ENCODE data around the gene TMEM59.

Gene TMEM59

DNA sequence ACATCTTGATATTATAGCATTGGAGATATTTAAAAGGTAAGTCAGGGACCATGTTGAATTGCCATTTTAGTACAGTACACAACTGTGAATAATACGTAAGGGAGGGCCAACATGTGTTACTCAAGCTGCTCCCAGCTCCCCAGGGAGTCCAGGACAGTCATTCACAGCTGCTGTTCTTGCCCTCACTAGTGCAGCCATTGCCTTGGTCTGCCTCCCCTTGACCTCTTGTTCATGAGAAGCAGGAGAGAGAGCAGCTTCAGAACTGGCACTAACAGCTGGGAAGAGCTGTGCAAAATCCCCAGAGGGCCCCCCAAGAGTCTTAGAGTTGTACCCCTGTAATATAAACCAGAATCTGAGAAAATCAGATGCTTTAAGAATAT is 16.8 kb upstream of the TMEM59 start:
- no peak overlapping the region for H3K4me3 ChIP-seq (ENCODE audit: low read length)
- H3K9me3 ChIP-seq (ENCODE audit: control insufficient read depth, insufficient read depth, low read length): no peaks in the 10 kb centered on the region
- H3F3A ChIP-seq (ENCODE audit: control insufficient read depth, insufficient read depth): 0 out of 2 replicates have a peak, but pooled peaks cover 5% of the 10 kb centered on the region
- TF ChIP-seq, protein P1, sequence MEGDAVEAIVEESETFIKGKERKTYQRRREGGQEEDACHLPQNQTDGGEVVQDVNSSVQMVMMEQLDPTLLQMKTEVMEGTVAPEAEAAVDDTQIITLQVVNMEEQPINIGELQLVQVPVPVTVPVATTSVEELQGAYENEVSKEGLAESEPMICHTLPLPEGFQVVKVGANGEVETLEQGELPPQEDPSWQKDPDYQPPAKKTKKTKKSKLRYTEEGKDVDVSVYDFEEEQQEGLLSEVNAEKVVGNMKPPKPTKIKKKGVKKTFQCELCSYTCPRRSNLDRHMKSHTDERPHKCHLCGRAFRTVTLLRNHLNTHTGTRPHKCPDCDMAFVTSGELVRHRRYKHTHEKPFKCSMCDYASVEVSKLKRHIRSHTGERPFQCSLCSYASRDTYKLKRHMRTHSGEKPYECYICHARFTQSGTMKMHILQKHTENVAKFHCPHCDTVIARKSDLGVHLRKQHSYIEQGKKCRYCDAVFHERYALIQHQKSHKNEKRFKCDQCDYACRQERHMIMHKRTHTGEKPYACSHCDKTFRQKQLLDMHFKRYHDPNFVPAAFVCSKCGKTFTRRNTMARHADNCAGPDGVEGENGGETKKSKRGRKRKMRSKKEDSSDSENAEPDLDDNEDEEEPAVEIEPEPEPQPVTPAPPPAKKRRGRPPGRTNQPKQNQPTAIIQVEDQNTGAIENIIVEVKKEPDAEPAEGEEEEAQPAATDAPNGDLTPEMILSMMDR (IDR thresholded peaks at IDR 0.05; ENCODE audit: low read depth, low read length, poor library complexity, severe bottlenecking): no peak
- TF ChIP-seq EZH2phosphoT487 (IDR thresholded peaks at IDR 0.05; ENCODE audit: borderline replicate concordance, low read length): no peak
- H3K79me2 ChIP-seq (ENCODE audit: control insufficient read depth, low read length): no peaks in the 10 kb centered on the region
- no peaks in the 10 kb centered on the region for H3K4me1 ChIP-seq (ENCODE audit: control insufficient read depth, low read length)
- H3K4me2 ChIP-seq (ENCODE audit: low read length): no peak overlapping the region
- peaks cover 12% of the 10 kb centered on the region for H3K36me3 ChIP-seq (ENCODE audit: control insufficient read depth, low read length)
- H3K9me2 ChIP-seq (replicated peaks; ENCODE audit: control insufficient read depth, low read length): no peaks in the 10 kb centered on the region
- H3K27me3 ChIP-seq (ENCODE audit: control insufficient read depth, low read length): no peaks in the 10 kb centered on the region
- H3K27ac ChIP-seq (ENCODE audit: low read depth, low read length): no peak overlapping the region
- H4K20me1 ChIP-seq (ENCODE audit: control insufficient read depth, insufficient read depth, low read depth, low read length): no peaks in the 10 kb centered on the region

DNA sequence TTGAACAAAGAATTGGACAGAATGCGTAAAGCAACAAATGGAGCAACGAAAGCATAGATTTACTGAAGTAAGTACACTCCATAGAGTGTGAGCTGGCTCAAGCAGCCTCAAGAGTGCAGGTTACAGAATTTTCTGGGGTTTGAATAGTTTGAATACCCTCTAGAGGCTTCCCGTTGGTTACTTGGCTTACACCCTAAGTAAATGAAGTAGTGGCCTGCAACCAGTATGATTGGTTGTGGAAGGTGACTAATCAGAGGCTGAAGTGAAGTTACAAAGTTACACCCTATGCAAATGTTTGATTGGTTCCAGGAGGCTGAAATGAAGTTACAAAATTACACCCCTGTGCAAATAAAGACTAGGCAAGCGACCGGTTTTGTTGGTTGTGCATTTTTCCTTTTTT is 11.3 kb upstream of the TMEM59 start:
- no peaks in the 10 kb centered on the region for H3K9me3 ChIP-seq (ENCODE audit: control insufficient read depth, insufficient read depth, low read length)
- no peaks in the 10 kb centered on the region for H3K9me2 ChIP-seq (replicated peaks; ENCODE audit: control insufficient read depth, low read length)
- peaks cover 10% of the 10 kb centered on the region for H3K4me1 ChIP-seq (ENCODE audit: control insufficient read depth, low read length)
- 0 out of 2 replicates have a peak, but pooled peaks cover 5% of the 10 kb centered on the region for H4K20me1 ChIP-seq (ENCODE audit: control insufficient read depth, insufficient read depth, low read depth, low read length)
- H3K79me2 ChIP-seq (ENCODE audit: control insufficient read depth, low read length): no peaks in the 10 kb centered on the region
- TF ChIP-seq EZH2phosphoT487 (IDR thresholded peaks at IDR 0.05; ENCODE audit: borderline replicate concordance, low read length): no peak
- TF ChIP-seq, protein P1 (IDR thresholded peaks at IDR 0.05; ENCODE audit: low read depth, low read length, poor library complexity, severe bottlenecking): no peak
- peaks cover 4% of the 10 kb centered on the region for H3K36me3 ChIP-seq (ENCODE audit: control insufficient read depth, low read length)
- no peak overlapping the region for H3K4me3 ChIP-seq (ENCODE audit: low read length)
- H3K27ac ChIP-seq (ENCODE audit: low read depth, low read length): no peak overlapping the region
- 0 out of 2 replicates have a peak, but pooled peaks cover 5% of the 10 kb centered on the region for H3F3A ChIP-seq (ENCODE audit: control insufficient read depth, insufficient read depth)
- H3K4me2 ChIP-seq (ENCODE audit: low read length): no peak overlapping the region
- H3K27me3 ChIP-seq (ENCODE audit: control insufficient read depth, low read length): no peaks in the 10 kb centered on the region

DNA sequence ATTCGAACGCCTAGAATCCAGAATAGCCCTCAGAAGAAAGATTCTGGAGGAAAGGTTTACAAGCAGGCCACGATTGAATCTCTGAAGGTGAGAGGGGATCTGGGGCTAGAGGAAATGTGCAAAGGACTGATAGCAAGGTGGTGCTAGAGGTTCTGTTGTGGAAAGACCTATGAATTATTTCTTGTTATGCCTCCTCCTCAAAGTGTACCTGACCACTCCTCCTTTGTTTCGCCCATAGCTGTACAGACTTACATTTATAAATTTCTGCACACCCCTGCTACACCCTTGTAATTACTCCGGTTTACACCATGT is 1.4 kb upstream of the TMEM59 start:
- peaks cover 19% of the 10 kb centered on the region for H3K4me1 ChIP-seq (ENCODE audit: control insufficient read depth, low read length)
- H3K9me2 ChIP-seq (replicated peaks; ENCODE audit: control insufficient read depth, low read length): no peaks in the 10 kb centered on the region
- peak overlapping the region; percentile 84 for H3K4me3 ChIP-seq (ENCODE audit: low read length)
- peaks cover 50% of the 10 kb centered on the region for H3K79me2 ChIP-seq (ENCODE audit: control insufficient read depth, low read length)
- H3K9me3 ChIP-seq (ENCODE audit: control insufficient read depth, insufficient read depth, low read length): no peaks in the 10 kb centered on the region
- no peaks in the 10 kb centered on the region for H3F3A ChIP-seq (ENCODE audit: control insufficient read depth, insufficient read depth)
- peaks cover 14% of the 10 kb centered on the region for H3K36me3 ChIP-seq (ENCODE audit: control insufficient read depth, low read length)
- TF ChIP-seq EZH2phosphoT487 (IDR thresholded peaks at IDR 0.05; ENCODE audit: borderline replicate concordance, low read length): no peak
- TF ChIP-seq, protein P1 (IDR thresholded peaks at IDR 0.05; ENCODE audit: low read depth, low read length, poor library complexity, severe bottlenecking): no peak
- peak overlapping the region; percentile 64; the same call in 1 of the 2 replicates for H3K27ac ChIP-seq (ENCODE audit: low read depth, low read length)
- H3K27me3 ChIP-seq (ENCODE audit: control insufficient read depth, low read length): no peaks in the 10 kb centered on the region
- H3K4me2 ChIP-seq (ENCODE audit: low read length): peak overlapping the region; percentile 74
- no peaks in the 10 kb centered on the region for H4K20me1 ChIP-seq (ENCODE audit: control insufficient read depth, insufficient read depth, low read depth, low read length)
